Thyroid gland (tissue), 4 donors: ENCODE data around the gene FXYD2.

Source experiments
- CTCF ChIP-seq, 6 experiments: fragments of 200-600 bp in 3 of 6; fragments of 450-650 bp in 3 of 6; sonication (generic) in 3 of 6; IDR thresholded peaks; one replicate each; pipeline ENCODE4 v1.5.1; 2016 to 2019; ENCODE audit warnings: antibody characterized with exemption in 6 of 6, mild to moderate bottlenecking in 2 of 6, inconsistent platforms in 1 of 6, moderate library complexity in 1 of 6
- POLR2A ChIP-seq, 2 donors: fragments of 450-650 bp; IDR thresholded peaks; one replicate each; pipeline ENCODE4 v1.6.1; 2017; ENCODE audit warnings: antibody characterized with exemption in 2 of 2, mild to moderate bottlenecking in 2 of 2, moderate library complexity in 1 of 2

DNA sequence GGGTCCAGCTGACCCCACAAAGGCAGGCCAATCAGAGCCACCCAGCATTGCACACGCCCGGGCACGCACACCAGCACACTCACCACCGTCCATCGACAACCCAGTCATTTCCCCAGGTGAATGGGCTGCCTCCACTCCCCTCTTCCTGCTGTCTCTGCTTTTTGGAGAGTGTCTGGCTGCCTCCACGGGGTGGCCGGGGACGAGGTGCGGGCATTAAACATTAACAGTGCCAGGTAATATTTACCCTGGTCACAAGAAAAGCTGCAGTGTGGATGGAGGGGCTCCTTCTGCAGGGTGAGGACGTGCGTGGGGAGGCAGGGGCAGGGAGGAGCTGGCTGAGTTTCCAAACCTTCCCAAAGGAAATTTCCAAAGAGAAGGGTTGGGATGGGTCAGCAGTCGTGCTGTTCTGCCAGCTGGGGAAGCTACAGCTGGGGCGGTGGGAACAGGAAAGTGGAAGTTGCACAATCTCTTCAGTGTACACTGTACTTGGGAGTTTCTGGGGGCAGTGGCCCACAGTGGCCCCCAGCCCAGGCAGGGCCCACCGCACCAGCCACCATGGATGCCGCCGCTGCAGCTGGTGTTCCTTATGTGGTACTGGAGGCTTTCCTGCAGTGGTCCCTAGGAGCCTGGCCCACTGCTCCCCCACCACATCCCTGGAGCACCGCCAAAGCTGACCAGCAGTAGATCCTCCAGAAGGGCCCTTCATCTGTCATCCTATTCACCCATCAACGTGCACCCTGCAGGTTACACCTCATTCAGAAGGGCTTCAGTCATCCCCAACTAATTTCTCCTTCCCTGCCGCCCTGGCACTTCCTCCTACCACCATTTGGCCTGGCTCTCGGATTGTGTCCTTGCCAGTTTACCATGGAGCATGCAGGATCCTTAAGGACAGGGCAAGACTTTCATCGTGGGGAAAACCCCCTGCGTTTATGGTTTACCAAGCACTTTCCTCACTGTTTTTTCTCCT lies at the start of gene FXYD2:
- TF ChIP-seq CTCF (IDR thresholded peaks at IDR 0.05) (no peak), POLR2A (IDR thresholded peaks at IDR 0.05) (no peak)
